ENCODE measurements around the gene GAS2L1. TPM values are rescaled to one million over a fixed set of nuclear protein-coding genes. Genes with fewer than 3 reads are reported as not detected.

Gene GAS2L1
- total RNA-seq, 1 experiment from 2014 or later = 29.4 TPM

GRCh38 chr22:29352778-29353177 lies 46.3 kb downstream of the GAS2L1 start:
- H3K27ac ChIP-seq (ENCODE audit: low read depth, low read length) = no peak overlapping the region
- no peaks in the 10 kb centered on the region for H3K9me3 ChIP-seq (ENCODE audit: control insufficient read depth in 1 of 2, insufficient read depth in 1 of 2, low read depth in 1 of 2, low read length in 2 of 2)
- H3K4me2 ChIP-seq (ENCODE audit: low read length) = no peak overlapping the region
- ATAC-seq (no peak), DNase-seq (ENCODE audit: low read depth, low spot score) (no peak)
- peaks cover 13 to 34% of the 10 kb centered on the region in 2 experiments; a peak in 3 of 4 replicates for H3K36me3 ChIP-seq (ENCODE audit: control insufficient read depth in 1 of 2, insufficient read depth in 2 of 2, low read length in 2 of 2)
- BruUV-seq (replicated peaks) = no TSS peak
- intact Hi-C loops (cut with micrococcal nuclease) = no loop called here
- ChIA-PET CTCF (no interaction called here), POLR2A (no interaction called here), RAD21 (ENCODE audit: low non-redundant PET in 1 of 2, low total read pairs in 2 of 2, uncharacterized antibody in 2 of 2, unreplicated experiment in 2 of 2) (no interaction called here)
- no peaks in the 10 kb centered on the region for H3K9me2 ChIP-seq (ENCODE audit: insufficient read depth)
- no peaks in the 10 kb centered on the region for H3K27me3 ChIP-seq (ENCODE audit: insufficient read depth, low read length)
- no peaks in the 10 kb centered on the region for H4K20me1 ChIP-seq (ENCODE audit: insufficient read depth)
- TF ChIP-seq TCF7L2 (IDR thresholded peaks at IDR 0.05; ENCODE audit: borderline replicate concordance, extremely low read depth, insufficient read depth, insufficient read length) (no peak), SRF (IDR thresholded peaks at IDR 0.05; ENCODE audit: low read depth) (no peak), ZFX (IDR thresholded peaks at IDR 0.05) (no peak), ZBTB33 (IDR thresholded peaks at IDR 0.05; ENCODE audit: extremely low read depth, insufficient replicate concordance, low read length) (no peak)
- no peak overlapping the region for H2AFZ ChIP-seq (ENCODE audit: low read depth, low read length, poor library complexity, severe bottlenecking)
- no peak overlapping the region for H3K4me3 ChIP-seq (replicated peaks in 1 of 2; ENCODE audit: low read depth in 1 of 2, low read length in 2 of 2)
- H3K4me1 ChIP-seq (ENCODE audit: control insufficient read depth in 1 of 2, insufficient read depth in 2 of 2, low read length in 2 of 2) = peaks cover 0 to 3% of the 10 kb centered on the region in 2 experiments; a peak in 1 of 4 replicates
- no peaks in the 10 kb centered on the region for H3K79me2 ChIP-seq (ENCODE audit: insufficient read depth, low read length)
- no peak overlapping the region for H3K9ac ChIP-seq (ENCODE audit: low read length)

- Histone ChIP-seq H3K4me2 (ENCODE audit: low read length) (no peak overlapping the region), H3K27me3 (ENCODE audit: insufficient read depth, low read length) (no peaks in the 10 kb centered on the region), H3K9me2 (ENCODE audit: insufficient read depth) (no peaks in the 10 kb centered on the region), H3K79me2 (ENCODE audit: insufficient read depth, low read length) (no peaks in the 10 kb centered on the region), H3K4me3 (replicated peaks in 1 of 2; ENCODE audit: low read depth in 1 of 2, low read length in 2 of 2) (no peak overlapping the region), H3K36me3 (ENCODE audit: control insufficient read depth in 1 of 2, insufficient read depth in 2 of 2, low read length in 2 of 2) (peaks cover 14 to 34% of the 10 kb centered on the region in 2 experiments; a peak in 3 of 4 replicates), H4K20me1 (ENCODE audit: insufficient read depth) (no peaks in the 10 kb centered on the region), H3K9me3 (ENCODE audit: control insufficient read depth in 1 of 2, insufficient read depth in 1 of 2, low read depth in 1 of 2, low read length in 2 of 2) (no peaks in the 10 kb centered on the region), H3K4me1 (ENCODE audit: control insufficient read depth in 1 of 2, insufficient read depth in 2 of 2, low read length in 2 of 2) (peaks cover 0 to 3% of the 10 kb centered on the region in 2 experiments; a peak in 1 of 4 replicates), H3K27ac (ENCODE audit: low read depth, low read length) (no peak overlapping the region), H2AFZ (ENCODE audit: low read depth, low read length, poor library complexity, severe bottlenecking) (no peak overlapping the region), H3K9ac (ENCODE audit: low read length) (no peak overlapping the region)
- ATAC-seq (no peak), DNase-seq (ENCODE audit: low read depth, low spot score) (no peak)
- ChIA-PET POLR2A (no interaction called here), RAD21 (ENCODE audit: low non-redundant PET in 1 of 2, low total read pairs in 2 of 2, uncharacterized antibody in 2 of 2, unreplicated experiment in 2 of 2) (no interaction called here), CTCF (no interaction called here)
- intact Hi-C loops (cut with micrococcal nuclease) = no loop called here
- TF ChIP-seq CTCF (IDR thresholded peaks at IDR 0.05 in 2 of 3, conservative IDR thresholded peaks at IDR 0.05 in 1 of 3; ENCODE audit: borderline replicate concordance in 1 of 3, insufficient read depth in 1 of 3, low read depth in 2 of 3, low read length in 2 of 3) (no peak), TCF7L2 (IDR thresholded peaks at IDR 0.05; ENCODE audit: borderline replicate concordance, extremely low read depth, insufficient read depth, insufficient read length) (no peak), CBX3 (IDR thresholded peaks at IDR 0.05; ENCODE audit: low read depth) (no peak), YY1 (IDR thresholded peaks at IDR 0.05; ENCODE audit: extremely low read depth, insufficient replicate concordance, low read depth, low read length) (no peak), ATF3 (IDR thresholded peaks at IDR 0.05) (no peak), EZH2 (IDR thresholded peaks at IDR 0.05) (no peak), EZH2phosphoT487 (IDR thresholded peaks at IDR 0.05; ENCODE audit: borderline replicate concordance) (no peak), POLR2A (IDR thresholded peaks at IDR 0.05; ENCODE audit: borderline replicate concordance, extremely low read depth, insufficient read depth, insufficient read length) (no peak), SIN3A (IDR thresholded peaks at IDR 0.05; ENCODE audit: low read depth) (no peak), ELF1 (IDR thresholded peaks at IDR 0.05; ENCODE audit: borderline replicate concordance, low read depth) (no peak)
- BruUV-seq (replicated peaks) = no TSS peak
These were observed 46.8 kb downstream of the GAS2L1 start for GRCh38 chr22:29353286-29353685.
